K562 (cell line): ENCODE results near the gene DAPK1. TPM values are rescaled to one million over a fixed set of nuclear protein-coding genes. Genes with fewer than 3 reads are reported as not detected.
A peak's percentile ranks its signal among the peaks of the same experiment; 100 is the strongest.

Experiments used
- BRCA1 ChIP-seq, 2 experiments: fragments of 450-650 bp in 1 of 2; sonication (generic) in 1 of 2; formaldehyde crosslinking in 1 of 2; IDR thresholded peaks; 2 replicates each; pipeline versions ENCODE4 v1.5.0 to v1.6.1; 2017 to 2020; ENCODE audit warnings: mild to moderate bottlenecking in 1 of 2, missing genetic modification reagents in 1 of 2
- CAMTA2 ChIP-seq: fragments of 250-450 bp; sonication (Bioruptor Pico); conservative IDR thresholded peaks from 2 replicates; pipeline ENCODE4 v1.5.1; 2022
- CBX5 ChIP-seq: IDR thresholded peaks from 2 replicates; pipeline ENCODE4 v1.6.1; 2014; ENCODE audit warnings: low read depth, borderline replicate concordance
- CEBPB ChIP-seq: fragments of 450-650 bp; IDR thresholded peaks from 2 replicates; pipeline ENCODE4 v1.6.1; 2016; ENCODE audit warnings: missing genetic modification characterization, missing compliant biosample characterization
- CHD4 ChIP-seq: fragments of 200-600 bp; sonication (generic); IDR thresholded peaks from 3 replicates; pipeline ENCODE4 v1.6.1; 2012; ENCODE audit warnings: low read depth, mild to moderate bottlenecking, mixed read lengths, low read length, inconsistent platforms; ENCODE audit not compliant: insufficient read depth, insufficient replicate concordance, poor library complexity, severe bottlenecking
- CLOCK ChIP-seq: fragments of 250-450 bp; sonication (Bioruptor Pico); IDR thresholded peaks from 2 replicates; pipeline ENCODE4 v1.4.0; 2020; ENCODE audit warnings: mild to moderate bottlenecking, moderate library complexity, borderline replicate concordance
- FOXA3 ChIP-seq, 2 experiments: fragments of 450-650 bp in 1 of 2; sonication (generic) in 1 of 2; formaldehyde crosslinking; IDR thresholded peaks in 1 of 2; conservative IDR thresholded peaks in 1 of 2; 2 replicates each; pipeline versions ENCODE4 v1.4.0 to v1.8.0; 2020 to 2022; ENCODE audit warnings: mild to moderate bottlenecking in 2 of 2, missing genetic modification reagents in 1 of 2
- GTF2B ChIP-seq: IDR thresholded peaks from 2 replicates; pipeline ENCODE4 v1.6.1; 2011; ENCODE audit not compliant: insufficient read length; ENCODE audit errors: extremely low read depth
- MAFG ChIP-seq: fragments of 450-650 bp; conservative IDR thresholded peaks from 2 replicates; pipeline ENCODE4 v1.6.1; 2016; ENCODE audit warnings: missing genetic modification characterization, missing compliant biosample characterization
- MAZ ChIP-seq, 2 experiments: fragments of 450-650 bp in 1 of 2; sonication (generic) in 1 of 2; formaldehyde crosslinking; IDR thresholded peaks in 1 of 2; conservative IDR thresholded peaks in 1 of 2; 2 replicates each; pipeline versions ENCODE4 v1.4.0 to v1.5.0; 2020; ENCODE audit warnings: mild to moderate bottlenecking in 1 of 2, missing genetic modification reagents in 1 of 2
- PHTF2 ChIP-seq: fragments of 250-450 bp; sonication (Bioruptor Pico); IDR thresholded peaks from 2 replicates; pipeline ENCODE4 v1.5.0; 2021; ENCODE audit warnings: mild to moderate bottlenecking
- RAD21 ChIP-seq, 2 experiments: fragments of 250-450 bp in 1 of 2; fragments of 450-650 bp in 1 of 2; sonication (Bioruptor Pico) in 1 of 2; formaldehyde crosslinking in 1 of 2; IDR thresholded peaks in 1 of 2; conservative IDR thresholded peaks in 1 of 2; 2 replicates each; pipeline versions ENCODE4 v1.4.0 to v1.8.0; 2020 to 2022; ENCODE audit warnings: mild to moderate bottlenecking in 2 of 2, moderate library complexity in 1 of 2
- RREB1 ChIP-seq: fragments of 250-450 bp; sonication (Bioruptor Pico); IDR thresholded peaks from 2 replicates; pipeline ENCODE4 v1.4.0; 2020
- SMARCB1 ChIP-seq: IDR thresholded peaks from 2 replicates; pipeline ENCODE4 v1.6.1; 2011; ENCODE audit warnings: improper control_type of control experiment, low read depth; ENCODE audit not compliant: insufficient read length
- ZNF124 ChIP-seq: sonication (generic); formaldehyde crosslinking; IDR thresholded peaks from 2 replicates; pipeline ENCODE4 v1.8.1; 2022; ENCODE audit warnings: missing genetic modification reagents
- ZNF324 ChIP-seq: fragments of 250-450 bp; sonication (Bioruptor Pico); IDR thresholded peaks from 2 replicates; pipeline ENCODE4 v1.4.0; 2020; ENCODE audit warnings: mild to moderate bottlenecking
- ZNF77 ChIP-seq: fragments of 250-450 bp; sonication (Bioruptor Pico); IDR thresholded peaks from 2 replicates; pipeline ENCODE4 v1.5.0; 2020
- ZSCAN32 ChIP-seq: fragments of 450-650 bp; formaldehyde crosslinking; IDR thresholded peaks from 2 replicates; pipeline ENCODE4 v1.4.0; 2020; ENCODE audit warnings: mild to moderate bottlenecking, moderate library complexity
- polyA plus RNA-seq, 8 experiments: library from polyadenylated mRNA; depleted of rRNA in 4 of 8; stranded (reverse) in 5 of 8; unstranded in 3 of 8; fragments of >200 nt; fragmentation: Nextera tagmentation in 2 of 8; fragmentation: Illumina TruSeq in 1 of 8; extraction: Ambion mirVana in 2 of 8; extraction: Trizol in 1 of 8; gene quantifications; 2 replicates each; pipeline versions ENCODE4 v1.2.1 to v1.2.3, GENCODE V29; 2011 to 2014; ENCODE audit warnings: inconsistent platforms in 1 of 8, missing spikeins in 1 of 8
- total RNA-seq, 7 experiments: library from RNA; depleted of rRNA in 6 of 7; stranded (reverse); fragments of >200 nt in 6 of 7; fragmentation: Illumina TruSeq in 2 of 7; extraction: Trizol in 2 of 7; gene quantifications; 2 replicates each; pipeline versions ENCODE4 v1.2.1 to v1.2.3, GENCODE V29; 2011 to 2021; ENCODE audit warnings: low replicate concordance in 1 of 7

Gene DAPK1
- total and polyA plus RNA-seq, 9 of the 15 experiments (the other 6 are each of a cell fraction or from before 2014, with no cell fraction given): 1.7 to 26.4 (median 15.8) TPM

- TF ChIP-seq BRCA1 (IDR thresholded peaks at IDR 0.05) (no peak), BRCA1 (CRISPR knock-in tag; IDR thresholded peaks at IDR 0.05) (no peak), ZSCAN32 (CRISPR knock-in tag) (no peak), CHD4 (no peak), MAFG (tag) (0 out of 2 replicates have a peak, but pooled peaks have one; percentile 31), CBX5 (no peak), CEBPB (tag) (peak; percentile 56), RREB1 (CRISPR knock-in tag) (no peak), FOXA3 (CRISPR knock-in tag; conservative IDR thresholded peaks at IDR 0.05 in 1 of 2, IDR thresholded peaks at IDR 0.05 in 1 of 2) (no peak), CLOCK (no peak), CAMTA2 (no peak), ZNF124 (CRISPR knock-in tag) (no peak), ZNF77 (no peak), GTF2B (no peak), PHTF2 (no peak), MAZ (CRISPR knock-in tag; conservative IDR thresholded peaks at IDR 0.05 in 1 of 2, IDR thresholded peaks at IDR 0.05 in 1 of 2) (no peak), RAD21 (CRISPR knock-in tag; conservative IDR thresholded peaks at IDR 0.05 in 1 of 2, IDR thresholded peaks at IDR 0.05 in 1 of 2) (no peak), SMARCB1 (no peak), ZNF324 (CRISPR knock-in tag) (no peak)
These were observed 177.1 kb downstream of the DAPK1 start (continued) for GRCh38 chr9:87674565-87675299.
